ENCODE measurements around the gene MEN1.

Gene MEN1

GRCh38 chr11:64845129-64845775 is 34.9 kb upstream of the MEN1 start:
- no peak for DNase-seq

DNA sequence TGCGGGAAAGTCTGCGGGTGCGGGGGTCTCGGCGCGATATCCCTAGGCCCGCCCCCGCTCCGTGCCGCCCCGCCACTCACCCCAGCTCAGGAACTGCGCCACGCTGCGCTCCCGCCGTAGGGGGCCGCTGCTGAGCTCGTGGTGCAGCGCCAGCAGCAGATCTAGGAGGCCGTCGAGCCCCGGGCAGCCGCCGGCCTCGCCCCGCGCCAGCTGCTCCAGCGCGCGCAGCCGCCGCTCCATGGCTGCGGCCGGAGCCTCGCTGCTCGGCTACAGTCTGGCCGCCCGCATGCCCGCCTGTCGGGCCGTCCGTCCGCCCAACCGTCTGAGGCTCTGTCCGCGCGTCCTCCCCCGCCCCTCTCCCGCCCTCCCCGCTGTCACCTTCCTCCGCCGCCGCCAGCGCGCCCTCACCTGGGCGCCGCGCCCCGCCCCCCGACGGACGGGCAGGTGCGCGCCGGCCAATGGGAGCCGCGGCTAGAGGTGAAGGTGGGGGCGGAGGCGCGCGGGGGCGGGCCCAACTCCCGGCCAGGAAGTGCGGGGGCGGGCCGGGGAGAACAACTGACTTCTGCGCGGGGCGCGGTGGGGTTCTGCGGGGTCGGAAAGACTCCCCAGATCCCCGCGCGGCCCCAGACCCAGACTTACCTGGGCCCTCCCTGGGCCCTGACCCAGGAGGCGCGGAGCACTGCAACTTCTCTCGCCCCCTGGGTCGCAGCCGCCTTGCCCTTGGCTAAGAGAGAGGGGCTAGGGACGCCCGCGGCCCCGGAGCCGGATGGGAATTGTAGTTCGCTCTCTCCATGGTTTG is 34.2 kb upstream of the MEN1 start, which contains the start of gene CDC42BPG:
CDC42BPG (minus strand) TSS at position 324 of the 799 bp plus-strand sequence; CDS start at position 240, 84 bp downstream.
- peak; percentile 88 for DNase-seq

- DNase-seq, result no peak
These were observed 33.5 kb upstream of the MEN1 start for GRCh38 chr11:64843686-64844329.

- DNase-seq, result no peak
These were observed 32.7 kb upstream of the MEN1 start for GRCh38 chr11:64842851-64843685.

DNA sequence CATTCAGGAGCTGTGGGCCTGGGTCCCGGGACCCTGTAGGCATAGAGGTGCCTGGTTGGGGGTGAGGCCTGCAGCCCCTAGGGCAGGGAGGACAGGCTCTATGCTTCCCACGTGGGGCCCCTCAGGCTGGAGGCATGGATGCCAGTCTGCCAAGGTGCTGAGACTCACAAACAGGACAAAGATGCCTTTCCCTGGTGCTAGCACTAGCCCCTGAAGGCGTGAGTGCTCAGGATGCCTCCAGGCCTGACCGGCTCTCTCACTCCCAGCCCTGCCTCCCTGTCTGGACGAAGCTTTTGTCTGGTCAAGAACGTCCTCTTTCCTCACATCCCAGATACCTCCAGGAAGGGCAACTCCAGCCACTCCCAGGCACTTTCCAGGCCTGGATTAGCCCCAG is 32.0 kb upstream of the MEN1 start:
- DNase-seq, result no peak

DNA sequence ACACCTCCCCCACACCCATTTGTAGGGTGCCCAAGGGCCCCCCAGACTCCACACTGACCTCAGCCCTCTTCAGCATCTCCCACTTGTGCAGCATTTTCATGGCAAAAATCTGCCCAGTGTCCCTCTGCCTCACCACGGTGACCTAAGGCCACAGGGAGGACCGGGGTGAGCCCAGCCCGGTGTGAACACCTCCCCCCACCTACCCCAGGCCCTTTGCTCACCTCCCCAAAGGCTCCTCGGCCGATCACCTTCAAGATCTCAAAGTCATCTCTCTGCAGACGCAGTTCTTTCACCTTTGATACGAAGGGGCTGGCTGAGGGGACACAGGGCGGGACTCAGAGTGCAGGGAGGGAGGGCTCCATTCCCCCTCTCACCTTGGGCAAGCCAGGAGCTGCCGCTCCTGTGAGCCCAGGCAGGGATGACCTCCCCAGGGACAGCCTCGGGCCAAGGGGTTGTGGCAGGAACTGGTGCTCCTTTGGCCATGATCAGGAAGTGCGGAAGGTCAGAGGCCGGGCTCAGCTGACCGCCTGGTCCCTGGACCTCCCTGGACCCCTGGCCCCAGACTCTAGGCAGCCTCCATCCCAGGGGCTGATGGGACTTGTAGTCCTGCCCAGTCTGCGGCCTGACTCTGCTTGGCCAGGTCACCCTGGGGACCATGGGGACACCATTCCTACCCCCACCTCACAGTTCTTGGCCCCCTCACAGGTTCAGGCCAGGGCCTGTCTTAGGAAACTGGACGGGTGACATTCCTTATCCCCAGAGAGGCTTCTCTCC is 31.4 kb upstream of the MEN1 start:
- no peak for DNase-seq

GRCh38 chr11:64839887-64840782 is 29.8 kb upstream of the MEN1 start:
- DNase-seq, result no peak

- DNase-seq, result no peak
These were observed 29.0 kb upstream of the MEN1 start for GRCh38 chr11:64839335-64839734.

DNA sequence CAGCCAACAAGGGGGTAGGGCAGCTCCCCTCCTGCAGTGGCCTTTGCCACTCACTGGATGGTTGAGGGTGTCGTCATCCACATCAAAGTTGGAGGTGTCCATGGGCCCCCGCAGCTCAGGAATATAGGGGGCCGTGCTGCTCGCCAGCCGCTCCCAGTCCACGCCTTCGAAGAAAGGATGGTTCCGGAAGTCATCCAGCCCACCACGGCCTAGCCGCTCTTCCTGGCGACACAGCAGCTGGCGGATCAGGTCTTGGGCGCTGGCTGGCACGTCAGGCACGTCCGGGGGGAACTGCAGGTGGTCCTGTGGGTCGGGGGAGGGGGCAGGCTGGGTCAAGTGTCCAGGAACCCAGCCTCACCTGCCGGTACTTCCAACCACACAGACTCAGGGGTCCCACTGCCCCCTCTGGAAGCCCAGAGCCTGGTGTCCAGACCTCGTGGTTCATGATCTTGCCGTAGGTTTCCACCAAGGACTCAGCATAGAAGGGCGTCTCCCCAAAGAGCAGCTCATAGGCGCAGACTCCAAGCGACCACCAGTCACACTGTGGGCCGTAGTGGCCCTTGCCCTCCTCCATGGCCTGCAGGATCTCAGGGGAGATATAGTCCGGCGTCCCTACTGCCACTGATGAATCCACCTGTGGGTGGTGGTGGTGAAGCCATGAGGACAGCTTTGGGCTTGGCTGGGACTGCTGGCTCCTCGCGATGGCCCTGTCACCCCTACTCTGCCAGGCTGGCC is 28.4 kb upstream of the MEN1 start:
- no peak for DNase-seq

DNA sequence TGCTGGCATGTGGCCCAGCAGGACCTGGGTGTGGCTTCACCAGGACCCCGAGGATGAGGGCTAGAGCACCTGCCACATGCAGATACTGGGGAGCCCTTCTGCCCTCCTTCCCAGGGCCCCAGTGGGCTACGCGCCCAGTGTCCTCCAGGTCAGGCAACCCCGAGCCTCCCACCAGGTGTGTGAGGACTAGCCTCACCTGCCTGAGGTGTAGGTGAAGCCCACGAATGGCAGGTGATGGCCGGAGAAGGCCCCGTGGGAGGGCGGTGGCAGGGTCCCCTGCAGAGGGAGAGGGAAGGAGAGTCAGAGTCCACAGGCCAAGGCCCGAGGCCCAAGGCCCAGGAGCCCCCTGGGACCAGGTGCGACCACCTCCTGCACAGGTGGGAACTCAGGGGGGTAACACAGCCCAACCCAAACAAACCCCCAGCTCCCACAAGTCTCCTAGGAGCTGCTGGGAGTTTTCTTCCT is 27.6 kb upstream of the MEN1 start:
- no peak for DNase-seq

DNA sequence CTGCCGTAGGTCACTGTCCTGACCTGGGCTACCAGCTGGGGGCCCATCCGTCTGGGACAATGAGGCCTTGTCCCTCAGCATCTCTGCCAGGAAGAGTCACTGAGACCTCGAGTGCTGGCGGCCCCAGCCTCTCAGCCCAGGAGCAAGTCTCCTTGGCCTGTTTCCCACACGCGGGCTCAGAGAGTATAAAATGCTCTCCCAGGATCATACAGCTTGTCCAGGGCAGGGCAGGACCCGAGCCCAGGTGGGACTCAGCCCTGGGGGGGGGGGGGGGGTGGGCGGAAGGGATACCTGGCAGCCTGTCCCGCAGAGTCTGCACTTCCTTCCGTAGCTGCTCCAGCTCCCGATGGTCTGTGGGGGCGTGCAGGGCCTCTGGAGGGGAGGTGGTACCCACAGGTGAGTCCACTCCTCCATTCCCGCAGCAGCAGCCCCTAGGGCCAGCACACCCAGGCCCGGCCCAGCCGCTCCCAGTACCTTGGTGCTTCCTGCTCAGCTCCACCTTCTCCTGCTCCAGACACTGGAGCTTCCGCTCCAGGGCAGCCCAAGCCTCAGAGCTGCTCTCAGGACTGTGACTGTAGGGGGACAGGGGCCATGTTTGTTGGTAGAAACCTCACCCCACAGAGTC is 26.2 kb upstream of the MEN1 start:
- no peak for DNase-seq

- DNase-seq, result no peak
These were observed 25.5 kb upstream of the MEN1 start for GRCh38 chr11:64835616-64836447.

DNA sequence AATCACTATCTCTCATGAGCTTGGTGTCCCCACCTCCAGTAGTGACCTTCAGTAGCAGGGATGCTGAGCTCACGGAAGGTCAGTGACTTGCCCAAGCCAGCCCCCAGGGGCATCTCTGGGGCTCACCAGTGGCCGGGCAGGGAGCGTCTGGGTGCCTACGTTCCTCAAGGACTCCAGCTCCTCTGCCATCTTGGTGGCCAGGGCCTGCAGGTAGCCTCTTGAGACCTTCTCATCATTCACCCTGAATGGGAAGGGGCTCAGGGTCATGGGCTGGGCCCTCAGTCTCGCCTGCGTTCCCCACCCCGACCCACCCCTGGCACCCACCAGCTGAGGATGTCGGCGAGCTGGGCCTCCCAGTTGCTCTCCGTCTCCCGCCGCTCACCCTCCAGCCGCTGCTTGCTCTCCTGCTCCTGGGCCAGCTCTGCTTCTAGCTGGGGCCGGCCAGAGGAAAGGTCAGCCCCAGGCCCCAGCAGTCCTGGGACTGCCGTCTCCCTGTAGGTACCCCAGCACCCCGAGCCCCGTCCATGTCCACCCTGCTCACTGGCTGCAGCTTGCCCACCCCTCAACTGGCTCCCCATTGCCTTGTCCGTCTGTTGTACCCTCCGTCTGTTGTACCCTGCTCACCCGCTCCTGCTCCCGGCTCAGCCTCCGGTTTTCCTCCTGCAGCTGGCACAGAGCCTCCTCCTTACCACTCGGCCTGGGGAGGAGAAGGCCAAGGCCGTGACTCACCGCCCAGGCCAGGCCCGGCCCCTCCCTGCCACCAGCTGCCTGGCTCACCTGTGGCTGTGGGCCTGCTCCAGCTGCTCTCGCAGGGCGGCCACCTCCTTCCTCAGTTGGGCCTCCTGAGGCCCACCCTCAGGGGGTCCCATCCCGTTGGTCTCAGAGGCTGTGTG is 24.6 kb upstream of the MEN1 start:
- no peak for DNase-seq

- no peak for DNase-seq
These were observed 23.8 kb upstream of the MEN1 start for GRCh38 chr11:64834031-64834722.

DNA sequence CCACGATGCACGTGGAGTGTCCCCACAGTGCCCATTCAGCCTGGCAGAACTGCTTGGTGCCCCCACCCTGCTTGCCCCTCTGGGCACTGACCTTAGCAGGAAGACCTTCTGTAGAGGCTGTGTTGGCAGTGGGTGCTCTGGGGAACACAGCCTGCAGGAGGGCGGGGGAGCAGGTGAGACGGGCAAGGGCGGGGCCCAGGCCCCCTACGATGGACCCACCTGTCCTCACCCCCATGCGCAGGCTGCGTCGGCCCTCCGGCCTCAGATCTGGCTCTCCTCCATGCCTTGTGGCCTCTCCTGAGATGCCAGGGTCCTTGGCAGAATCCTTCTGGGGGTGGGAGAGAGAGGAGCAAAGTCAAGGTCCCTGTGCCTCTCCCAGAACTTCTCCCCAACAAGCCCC is 23.2 kb upstream of the MEN1 start:
- DNase-seq, result no peak

DNA sequence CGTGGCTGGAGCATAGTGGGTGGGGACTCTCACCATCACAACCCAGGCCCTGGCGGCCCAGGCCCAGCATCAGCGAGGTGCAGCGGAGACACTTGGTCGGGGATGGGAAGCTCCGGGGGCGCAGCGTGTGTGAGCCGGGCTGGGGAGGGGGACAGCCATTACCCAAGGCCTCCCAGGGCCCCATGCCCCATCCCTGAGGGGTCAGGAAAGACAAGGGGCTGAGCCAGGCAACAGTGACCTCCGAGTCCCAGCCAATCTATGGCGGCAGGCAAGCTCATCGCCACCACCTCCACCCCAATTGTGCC is 22.8 kb upstream of the MEN1 start:
- no peak for DNase-seq

GRCh38 chr11:64832467-64833197 is 22.3 kb upstream of the MEN1 start:
- DNase-seq, result no peak
